Measurements from ENCODE around the gene TUBA4B. TPM values are rescaled to one million over a fixed set of nuclear protein-coding genes. Genes with fewer than 3 reads are reported as not detected.

The TUBA4B gene
- total RNA-seq, 2 experiments from 2014 or later: not detected

- H3K4me2 ChIP-seq (ENCODE audit: low read length): no peak overlapping the region
- POLR2A ChIA-PET: interaction anchor here (1.2 kb wide), 1 partner anchor 99 kb away, joined by 4 read pairs; the partner anchor contains the start of gene DNPEP
- H3K9me2 ChIP-seq (ENCODE audit: insufficient read depth, low read length): no peaks in the 10 kb centered on the region
Measured at GRCh38 chr2:219289195-219289536, 36.1 kb downstream of the TUBA4B start.

GRCh38 chr2:219289537-219290361, 36.7 kb downstream of the TUBA4B start:
- Histone ChIP-seq H3K9me2 (ENCODE audit: insufficient read depth, low read length) (no peaks in the 10 kb centered on the region), H3K27ac (ENCODE audit: low read depth, low read length, poor library complexity, severe bottlenecking) (no peak overlapping the region), H3K4me2 (ENCODE audit: low read length) (no peak overlapping the region), H3K4me3 (ENCODE audit: low read depth, low read length, poor library complexity, severe bottlenecking) (no peak overlapping the region), H4K20me1 (ENCODE audit: insufficient read depth, low read length) (no peaks in the 10 kb centered on the region), H2AFZ (ENCODE audit: low read length) (no peak overlapping the region), H3K4me1 (ENCODE audit: insufficient read depth, low read length, poor library complexity, severe bottlenecking) (peaks cover 9% of the 10 kb centered on the region), H3K36me3 (ENCODE audit: insufficient read depth, low read length) (peaks cover 11% of the 10 kb centered on the region; the same call in 1 of the 2 replicates), H3K79me2 (ENCODE audit: insufficient read depth, low read depth, low read length) (no peaks in the 10 kb centered on the region), H3K9me3 (ENCODE audit: low read length) (no peaks in the 10 kb centered on the region)
- ChIA-PET CTCF (ENCODE audit: unreplicated experiment) (no interaction called here), POLR2A (interaction anchor here (0.6 kb wide), 1 partner anchor 614 kb away, joined by 4 read pairs; no protein-coding TSS in a partner anchor)
- no peak for DNase-seq (ENCODE audit: low spot score)
- intact Hi-C loops (cut with micrococcal nuclease; ENCODE audit: unreplicated experiment): no loop called here
- TF ChIP-seq CTCF (conservative IDR thresholded peaks at IDR 0.05; ENCODE audit: low read length): no peak
- TF ChIP-seq EZH2phosphoT487 (IDR thresholded peaks at IDR 0.05; ENCODE audit: borderline replicate concordance, low read depth, low read length): no peak
- BruUV-seq (replicated peaks): no TSS peak

More at GRCh38 chr2:219289195-219289536, 36.1 kb downstream of the TUBA4B start:
- no TSS peak for BruUV-seq (replicated peaks)
- Histone ChIP-seq H3K27ac (ENCODE audit: low read depth, low read length, poor library complexity, severe bottlenecking) (no peak overlapping the region), H3K79me2 (ENCODE audit: insufficient read depth, low read depth, low read length) (no peaks in the 10 kb centered on the region), H3K4me1 (ENCODE audit: insufficient read depth, low read length, poor library complexity, severe bottlenecking) (peaks cover 4% of the 10 kb centered on the region), H3K36me3 (ENCODE audit: insufficient read depth, low read length) (peaks cover 16% of the 10 kb centered on the region; the same call in 1 of the 2 replicates), H2AFZ (ENCODE audit: low read length) (no peak overlapping the region), H3K4me3 (ENCODE audit: low read depth, low read length, poor library complexity, severe bottlenecking) (no peak overlapping the region), H4K20me1 (ENCODE audit: insufficient read depth, low read length) (no peaks in the 10 kb centered on the region), H3K9me3 (ENCODE audit: low read length) (no peaks in the 10 kb centered on the region)
- CTCF ChIA-PET (ENCODE audit: unreplicated experiment): no interaction called here
- TF ChIP-seq EZH2phosphoT487 (IDR thresholded peaks at IDR 0.05; ENCODE audit: borderline replicate concordance, low read depth, low read length): no peak
- TF ChIP-seq CTCF (conservative IDR thresholded peaks at IDR 0.05; ENCODE audit: low read length): no peak
- intact Hi-C loops (cut with micrococcal nuclease; ENCODE audit: unreplicated experiment): no loop called here
- DNase-seq (ENCODE audit: low spot score): no peak
